SHP77 (cell line): Measurements from ENCODE around the gene ARHGAP26.

Experiments
- DNase-seq, 2 experiments: peaks; one replicate each; lab custom pipeline; 2025; lab: John Stamatoyannopoulos, UW

ARHGAP26 gene

DNA sequence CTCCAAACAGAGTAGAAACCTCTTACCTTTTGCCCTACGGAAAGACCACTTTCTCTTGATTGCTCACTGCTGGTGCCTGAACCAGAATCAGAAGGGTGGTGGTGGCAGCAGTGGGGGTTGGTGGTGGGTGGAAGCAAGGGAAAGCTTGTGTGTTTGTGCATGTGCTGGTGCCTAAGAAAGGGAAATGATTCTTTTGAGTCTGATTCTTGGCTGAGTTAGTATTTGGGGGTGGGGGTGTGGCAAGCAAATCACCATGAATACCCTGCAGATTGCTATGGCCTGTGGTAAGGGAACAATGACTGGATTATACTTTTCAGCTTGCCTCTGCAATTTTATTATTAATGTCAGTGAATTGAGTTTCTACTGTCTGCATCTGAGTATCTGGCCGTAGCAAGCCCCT, 106.6 kb downstream of the ARHGAP26 start:
- DNase-seq: no peak

DNA sequence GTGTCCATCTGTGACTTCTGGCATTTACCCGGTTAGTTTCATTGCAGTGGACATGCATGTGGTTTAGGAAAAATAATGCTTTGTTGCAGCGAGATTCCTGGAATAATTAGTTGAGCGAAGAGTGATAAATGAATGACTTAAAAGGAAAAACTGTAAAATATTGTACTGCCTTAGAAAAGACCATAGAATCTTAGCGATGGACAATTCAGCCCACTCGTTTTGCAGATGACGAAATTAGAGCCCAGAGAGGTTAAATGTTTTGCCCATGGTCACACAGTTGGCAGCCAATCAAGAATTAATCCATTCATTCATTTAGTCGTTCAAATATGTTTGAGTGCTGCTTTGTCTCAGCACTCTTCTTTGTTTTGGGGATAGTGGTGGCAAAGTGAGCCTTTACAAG, 107.9 kb downstream of the ARHGAP26 start:
- no peak for DNase-seq

DNA sequence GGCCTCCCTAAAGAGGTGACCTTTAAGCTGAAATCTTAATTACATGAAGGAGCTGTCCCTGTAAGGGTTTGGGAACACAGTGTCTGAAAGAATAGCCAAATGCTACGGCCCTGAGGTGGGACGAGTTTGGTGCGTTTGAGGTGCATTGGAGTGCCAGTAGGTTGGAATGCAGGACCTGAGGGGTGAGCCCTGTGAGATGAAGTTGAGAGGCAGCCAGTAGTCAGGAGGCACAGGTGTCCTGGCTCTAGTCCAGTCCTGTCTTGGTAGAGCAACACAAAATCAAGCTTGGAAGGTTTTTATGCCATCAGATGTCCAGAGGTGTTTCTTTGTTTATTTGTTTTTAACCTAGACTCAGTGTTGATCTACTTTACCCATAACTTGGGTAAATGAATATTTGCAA, 108.5 kb downstream of the ARHGAP26 start:
- DNase-seq: no peak

DNA sequence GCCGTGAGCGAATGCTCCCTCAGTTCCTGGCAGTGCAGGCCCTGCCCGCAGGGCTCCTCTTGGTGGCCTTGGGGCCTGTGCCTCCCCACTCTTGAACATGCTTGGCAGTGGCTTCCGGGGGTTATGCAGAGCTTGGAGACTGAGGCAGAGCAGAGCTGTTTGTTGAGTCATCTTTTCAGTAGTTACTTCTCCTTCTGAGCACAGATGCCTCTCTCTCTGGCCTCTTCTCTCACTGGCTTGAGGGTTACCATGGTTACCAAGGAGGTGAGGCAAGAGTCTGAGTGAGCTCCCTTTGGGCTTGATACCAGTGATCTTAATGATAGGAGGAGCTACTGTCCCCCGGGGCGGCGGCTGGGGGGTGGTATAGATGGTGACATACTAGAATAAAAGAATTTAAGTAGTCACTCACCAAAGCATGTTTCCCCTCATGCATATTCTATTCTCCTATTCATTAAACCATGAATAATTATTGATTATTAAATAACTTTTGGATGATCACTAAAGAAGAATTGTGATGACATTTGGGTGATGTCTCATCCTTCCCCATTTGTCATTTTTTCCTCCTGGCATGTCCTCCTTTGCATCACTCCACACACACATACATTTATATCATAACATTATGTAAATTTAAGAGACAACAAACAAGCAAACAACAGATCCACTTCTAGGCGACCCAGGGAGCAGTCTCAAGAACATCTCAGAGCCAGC, 111.1 kb downstream of the ARHGAP26 start:
- DNase-seq: no peak

DNA sequence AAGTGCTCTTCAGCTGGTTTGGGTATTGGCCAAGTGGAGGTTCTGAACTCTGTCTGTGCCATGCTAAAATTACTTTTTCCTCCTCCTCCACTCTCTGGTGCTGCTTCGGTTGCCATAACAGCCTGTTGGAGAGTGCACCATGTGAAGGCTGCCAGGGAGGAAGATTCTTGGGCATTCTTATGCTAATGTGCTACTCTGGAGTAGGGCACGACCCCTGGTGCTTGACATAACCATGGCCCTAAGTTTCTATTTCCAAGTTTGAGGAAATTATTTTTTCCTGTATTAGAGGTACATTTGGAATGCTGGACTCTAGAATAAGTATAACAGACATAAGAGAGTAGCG, 111.6 kb downstream of the ARHGAP26 start:
- no peak for DNase-seq

DNA sequence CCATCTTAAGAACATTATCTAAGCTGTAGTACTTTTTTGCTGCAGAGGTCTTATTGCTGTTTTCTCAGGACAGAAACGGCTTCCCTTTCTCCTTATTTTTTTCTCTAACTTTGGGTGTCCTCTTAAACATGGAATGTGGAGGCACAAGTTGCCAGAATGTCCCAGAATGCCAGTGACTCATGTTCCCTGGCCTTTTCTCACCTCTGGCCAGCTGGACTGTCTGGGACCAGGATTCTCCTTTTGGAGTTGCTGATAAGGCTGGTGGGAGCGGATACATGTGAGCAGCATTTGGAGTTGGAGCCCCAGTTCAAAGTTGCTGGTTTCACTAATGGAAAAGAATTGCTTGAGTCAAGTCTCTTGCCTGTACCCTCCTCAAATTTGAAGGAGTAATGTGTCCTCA, 112.8 kb downstream of the ARHGAP26 start:
- no peak for DNase-seq

DNA sequence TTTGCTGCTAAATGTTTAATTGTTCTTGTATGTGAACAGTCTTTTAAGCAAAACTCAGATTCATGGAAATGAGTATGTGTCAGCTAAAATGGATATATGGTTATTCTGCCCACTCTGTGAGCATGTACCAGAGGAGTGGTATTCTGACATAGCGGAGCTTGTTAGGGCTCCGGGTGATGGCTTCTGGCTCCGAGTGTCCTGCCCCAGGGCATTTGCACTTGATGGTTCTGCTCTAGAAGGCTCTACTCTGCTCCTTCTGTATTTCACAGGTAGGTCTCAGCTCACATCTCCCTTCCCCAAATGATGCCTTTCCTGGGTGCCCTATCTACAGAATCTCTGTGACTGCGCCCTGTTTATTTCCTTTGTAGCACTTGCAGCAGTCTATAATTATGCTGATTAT, 113.3 kb downstream of the ARHGAP26 start:
- no peak for DNase-seq

DNA sequence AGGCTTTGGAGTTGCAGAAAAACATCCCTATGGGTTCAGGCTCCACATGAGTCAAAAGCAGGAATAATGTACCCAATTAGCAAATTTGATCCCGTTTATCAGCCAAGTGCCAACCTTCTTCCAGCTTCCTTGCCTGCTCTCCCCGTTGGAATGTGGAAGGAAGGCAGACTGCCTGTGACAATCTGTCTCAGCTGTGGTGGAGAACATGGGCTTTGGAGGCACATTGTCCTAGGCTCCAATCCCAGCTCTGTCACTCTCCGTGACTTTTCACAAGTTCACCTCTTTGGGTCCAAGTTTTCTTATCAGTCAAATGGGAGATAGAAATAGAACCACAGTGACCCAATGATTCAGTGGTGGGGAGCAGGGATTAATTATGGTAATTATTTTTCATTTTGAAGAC, 113.9 kb downstream of the ARHGAP26 start:
- DNase-seq: no peak

DNA sequence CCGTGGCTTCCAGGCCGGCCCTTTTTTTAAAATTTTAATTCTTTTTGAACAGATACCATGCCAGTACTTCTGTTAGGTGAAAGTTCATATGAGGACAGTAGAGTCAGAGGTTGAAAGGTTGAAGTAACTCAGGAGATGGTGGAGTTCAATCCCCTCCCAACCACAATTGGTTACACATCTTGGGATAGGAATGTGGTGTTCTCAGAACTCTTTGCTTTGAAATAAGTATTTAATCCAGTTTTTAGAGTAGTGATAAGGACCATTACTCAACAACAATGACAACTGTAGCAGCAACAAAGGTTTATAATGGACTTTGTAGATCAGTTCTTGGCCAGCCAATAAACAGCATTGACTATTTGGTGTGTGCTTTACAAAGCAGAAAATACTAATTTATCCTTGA, 116.0 kb downstream of the ARHGAP26 start:
- DNase-seq: no peak

DNA sequence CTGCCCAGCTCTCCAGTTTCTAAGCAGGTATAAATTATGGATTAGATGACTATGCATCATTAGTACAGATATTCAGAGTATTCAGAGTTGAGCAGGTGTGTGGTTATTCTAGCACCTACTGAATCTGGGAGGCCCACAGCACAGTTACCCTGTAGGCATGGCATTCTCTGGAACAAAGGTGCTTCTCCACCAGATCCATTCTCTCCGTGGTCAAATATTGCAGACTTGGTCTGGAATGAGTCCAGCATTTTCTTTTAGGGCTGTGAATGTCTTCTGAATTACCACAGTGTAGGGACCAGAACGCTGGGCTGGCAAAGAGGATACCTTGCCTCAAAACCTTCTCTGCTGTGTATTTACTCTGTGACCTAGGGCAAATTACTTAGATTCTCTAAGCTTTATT, 116.8 kb downstream of the ARHGAP26 start:
- DNase-seq: no peak

DNA sequence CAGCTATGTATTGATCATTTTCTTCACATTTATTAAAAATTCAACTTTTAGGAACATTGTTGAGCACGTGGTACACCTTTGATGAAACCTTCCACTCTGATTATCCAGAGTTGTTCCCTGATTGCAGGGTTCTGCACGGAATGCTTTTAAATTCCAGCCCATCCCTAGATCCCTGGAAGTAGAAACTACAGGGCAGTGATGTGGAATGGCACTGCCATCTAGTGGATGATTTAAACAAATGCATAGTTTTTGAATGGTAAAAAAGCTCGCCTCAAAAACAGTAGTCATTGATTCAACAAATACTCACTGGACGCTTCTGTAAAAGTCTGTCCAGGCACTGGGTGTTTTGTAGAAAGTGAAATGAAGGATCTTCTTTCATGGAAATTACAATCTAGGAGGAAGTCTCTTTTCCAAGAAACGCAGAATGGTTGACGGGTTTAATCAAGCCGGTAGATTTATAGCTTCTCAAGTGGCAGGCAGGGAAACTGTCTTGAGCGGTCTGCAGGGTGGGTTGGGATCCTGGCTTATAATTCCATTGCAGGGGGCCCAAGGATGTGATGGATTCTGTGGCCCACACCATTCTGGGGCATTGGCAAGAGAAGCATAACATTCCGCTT, 118.4 kb downstream of the ARHGAP26 start:
- peak; percentile 30 to 32 for DNase-seq

DNA sequence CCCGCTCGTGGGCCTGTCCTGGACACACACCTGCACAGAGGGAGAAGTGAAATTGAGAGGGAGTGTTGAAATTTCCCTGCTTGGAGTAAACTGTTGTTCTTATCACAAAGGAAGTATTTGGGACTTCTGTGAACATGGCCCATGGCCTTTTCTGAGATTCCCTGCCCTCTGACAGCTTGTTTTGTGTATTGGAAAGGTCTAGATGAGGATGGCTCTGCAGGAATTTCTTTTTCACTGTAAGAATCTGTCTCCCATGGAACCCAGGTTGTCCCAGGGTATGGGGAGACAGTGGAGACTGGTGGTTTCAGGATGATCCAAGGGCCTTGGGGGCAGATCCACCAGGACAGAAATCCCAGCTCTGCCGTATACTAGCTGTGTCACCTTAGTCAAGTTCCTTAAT, 121.8 kb downstream of the ARHGAP26 start:
- DNase-seq: no peak

DNA sequence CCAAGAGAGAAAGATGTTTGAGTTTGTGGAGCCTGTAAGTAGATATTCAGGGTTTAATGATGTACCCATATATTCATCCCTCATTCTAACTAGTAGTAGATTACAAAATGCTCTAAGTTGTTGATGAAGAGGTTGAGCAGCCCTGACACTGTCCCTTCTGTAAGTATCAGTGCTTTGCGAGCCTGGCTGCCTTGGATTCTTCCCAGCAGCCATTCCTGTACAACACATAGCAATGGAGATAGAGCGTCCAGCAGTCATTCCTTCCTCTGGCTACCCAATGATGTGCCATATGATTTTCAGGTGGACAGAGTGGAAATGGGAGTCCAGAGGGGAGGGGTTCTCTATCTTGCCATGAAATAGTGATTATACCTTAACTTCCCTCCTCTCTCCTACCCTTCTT, 124.1 kb downstream of the ARHGAP26 start:
- DNase-seq: no peak

DNA sequence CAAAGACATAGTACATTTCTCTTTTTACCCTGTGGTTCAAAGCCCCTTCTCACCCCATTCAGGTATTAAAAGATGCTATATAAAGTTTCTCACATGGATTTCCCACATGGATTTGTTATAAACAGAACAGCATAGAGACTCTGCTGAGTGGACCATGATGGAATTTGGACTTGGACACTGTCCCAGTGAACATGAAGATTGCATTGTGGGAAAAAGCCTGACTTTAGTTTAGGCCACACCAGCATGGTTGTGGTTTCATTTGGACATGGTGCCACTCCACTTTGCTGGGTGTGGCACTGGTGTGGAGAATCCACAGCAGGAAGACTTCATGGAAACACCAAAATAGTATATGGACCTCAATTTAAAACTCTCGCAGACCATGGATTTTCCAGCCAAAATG, 124.6 kb downstream of the ARHGAP26 start:
- no peak for DNase-seq

DNA sequence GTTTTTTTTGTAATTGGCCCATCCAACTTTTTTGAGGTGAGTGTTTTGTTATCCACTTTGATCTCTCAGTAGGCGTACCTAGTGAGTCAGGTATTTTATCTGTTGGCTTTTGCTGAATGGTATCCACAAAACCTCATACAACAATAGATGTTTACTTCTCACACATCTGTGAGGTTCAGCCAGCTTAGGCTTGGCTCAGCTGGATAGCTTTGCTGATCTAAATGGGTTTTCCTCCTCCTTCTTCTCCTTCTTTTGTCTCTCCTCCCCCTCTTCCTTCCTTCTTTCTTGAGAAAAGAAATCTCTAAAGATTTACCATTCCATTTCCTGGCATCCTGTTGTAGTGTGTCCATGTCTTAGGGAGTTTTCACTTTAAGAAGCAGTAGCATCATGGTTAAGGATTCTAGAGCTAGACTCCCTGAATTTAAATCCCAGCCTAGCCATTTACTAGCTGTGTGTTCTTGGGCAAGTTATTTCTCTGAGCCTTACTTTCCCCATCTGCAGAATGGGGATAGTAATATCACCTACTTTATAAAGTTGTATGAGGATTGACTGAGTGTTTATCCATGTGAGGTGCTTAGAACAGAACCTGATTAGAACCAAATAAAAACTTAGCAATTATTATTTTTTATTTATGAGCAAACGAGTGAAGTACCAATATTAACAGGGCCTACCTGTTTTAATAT, 126.3 kb downstream of the ARHGAP26 start:
- DNase-seq: no peak

DNA sequence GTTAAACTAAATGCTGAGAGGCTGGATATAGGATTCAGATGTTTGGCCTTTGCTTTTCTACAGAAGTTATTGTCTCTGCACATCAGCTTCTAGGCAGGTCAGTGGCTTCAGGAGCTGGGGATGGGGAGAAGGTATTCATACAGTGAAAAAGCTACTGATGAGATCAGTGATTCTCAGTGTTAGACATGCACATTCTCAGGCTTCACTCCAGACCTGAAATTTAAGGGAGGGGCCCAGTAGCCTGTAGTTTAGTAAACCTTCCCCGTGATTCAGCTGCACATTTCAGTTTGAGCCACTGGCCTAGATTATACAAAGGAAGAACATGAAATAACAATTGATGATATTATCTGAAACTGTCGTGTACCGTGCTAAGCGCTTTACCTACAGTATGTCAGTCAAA, 127.2 kb downstream of the ARHGAP26 start:
- no peak for DNase-seq

DNA sequence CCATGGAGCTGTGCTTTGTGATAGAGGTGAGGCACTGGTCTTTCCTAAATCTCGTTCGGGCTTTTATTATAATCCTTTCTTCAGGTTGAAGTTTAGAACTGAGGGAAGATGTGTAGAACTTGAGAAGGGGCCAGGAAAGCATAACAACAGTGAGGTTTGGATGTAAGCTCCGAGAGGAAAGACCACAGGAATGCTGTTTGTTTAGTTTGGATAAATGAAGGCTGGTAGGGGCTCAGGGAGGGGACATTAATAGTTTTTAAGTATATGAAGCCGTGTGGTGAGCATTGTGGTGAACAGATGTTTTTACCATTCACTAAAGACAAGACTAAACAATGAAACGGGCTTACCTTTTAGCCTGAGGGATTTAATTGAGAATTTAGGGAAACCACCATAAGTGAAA, 130.8 kb downstream of the ARHGAP26 start:
- DNase-seq: no peak

DNA sequence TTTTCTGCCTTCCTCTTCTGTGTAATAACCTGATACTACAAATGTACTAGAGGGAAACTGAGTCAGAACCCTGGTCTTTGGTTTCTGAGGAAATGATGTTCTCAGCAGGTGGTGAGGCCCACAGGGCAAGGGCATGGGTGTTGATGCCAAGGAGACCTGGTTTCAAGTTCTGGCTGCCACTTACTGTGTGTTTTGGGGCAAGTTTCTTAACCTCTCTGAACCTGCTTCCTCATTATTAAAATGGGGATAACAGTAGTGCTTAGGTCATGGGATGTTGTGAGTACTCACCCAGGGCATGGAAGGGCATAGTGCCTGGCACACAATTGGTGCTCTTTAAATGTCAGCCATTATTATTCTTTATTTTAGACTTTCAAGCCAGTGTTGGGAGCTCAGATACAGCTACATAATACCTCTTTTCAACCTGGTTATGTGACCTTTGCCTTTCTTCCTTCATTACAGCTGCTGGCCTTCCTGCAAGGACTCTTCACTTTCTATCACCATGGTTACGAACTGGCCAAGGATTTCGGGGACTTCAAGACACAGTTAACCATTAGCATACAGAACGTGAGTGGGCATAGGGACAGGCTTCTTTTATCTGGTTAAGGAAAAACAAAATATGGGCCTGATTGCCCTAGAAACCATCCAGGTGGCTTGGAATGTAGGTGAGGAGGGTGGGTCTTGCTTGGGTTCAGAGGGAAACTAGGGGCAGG, 131.5 kb downstream of the ARHGAP26 start:
- no peak for DNase-seq

DNA sequence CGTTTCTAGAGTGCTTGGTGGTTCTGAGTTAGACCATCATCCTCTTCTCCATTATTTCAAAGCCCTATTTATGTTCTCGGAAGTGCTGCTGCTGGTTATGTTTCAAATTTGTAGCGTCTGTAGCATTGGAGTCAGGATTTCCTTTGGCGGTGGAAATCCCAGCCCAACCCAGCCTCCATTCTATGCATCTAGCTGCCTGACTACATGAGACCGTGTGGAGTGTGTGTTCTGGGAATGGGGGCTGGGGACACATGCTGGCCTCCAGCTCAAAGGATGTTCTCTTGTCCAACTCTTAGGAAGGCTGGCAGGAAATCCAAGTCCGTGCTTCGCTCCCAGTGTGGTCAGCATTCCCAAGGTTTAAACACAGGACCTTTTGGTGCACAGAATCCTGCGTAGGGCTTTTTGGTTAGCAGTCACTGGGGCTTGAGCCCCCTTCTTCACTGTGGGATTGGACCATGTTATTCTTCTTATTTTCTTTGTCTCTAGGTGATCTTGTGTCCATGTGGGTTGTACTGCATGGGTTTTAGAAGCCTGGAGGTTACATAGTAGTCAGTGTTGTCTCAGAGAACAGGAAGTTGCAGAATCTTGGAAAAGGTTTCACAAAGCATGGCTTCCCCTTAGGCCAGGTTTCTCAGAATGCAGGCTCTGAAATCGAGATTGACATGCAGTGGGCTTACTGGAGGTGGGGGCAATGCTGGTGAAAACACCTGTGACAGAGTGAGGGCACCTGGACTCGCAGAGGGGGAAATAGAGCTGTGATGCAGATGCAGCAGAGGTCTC, 132.2 kb downstream of the ARHGAP26 start:
- DNase-seq: no peak

DNA sequence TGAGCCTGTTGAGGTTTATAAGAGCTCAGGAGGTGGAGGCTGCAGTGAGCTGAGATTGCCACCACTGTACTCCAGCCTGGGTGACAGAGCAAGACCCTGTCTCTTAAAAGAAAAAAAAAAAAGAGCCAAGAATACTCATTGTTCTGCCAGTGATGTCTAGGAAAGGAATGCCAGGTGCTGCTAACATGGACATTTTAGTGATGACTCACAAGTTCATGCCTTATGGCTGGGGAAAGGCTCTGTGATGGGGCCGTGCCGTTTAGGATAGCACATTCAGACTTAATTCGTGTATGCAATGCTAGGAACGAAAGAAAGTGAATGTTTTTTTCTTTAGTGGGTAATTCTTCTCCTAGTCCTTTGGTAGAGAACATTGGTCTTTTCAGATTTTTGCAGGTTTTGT, 134.2 kb downstream of the ARHGAP26 start:
- no peak for DNase-seq

DNA sequence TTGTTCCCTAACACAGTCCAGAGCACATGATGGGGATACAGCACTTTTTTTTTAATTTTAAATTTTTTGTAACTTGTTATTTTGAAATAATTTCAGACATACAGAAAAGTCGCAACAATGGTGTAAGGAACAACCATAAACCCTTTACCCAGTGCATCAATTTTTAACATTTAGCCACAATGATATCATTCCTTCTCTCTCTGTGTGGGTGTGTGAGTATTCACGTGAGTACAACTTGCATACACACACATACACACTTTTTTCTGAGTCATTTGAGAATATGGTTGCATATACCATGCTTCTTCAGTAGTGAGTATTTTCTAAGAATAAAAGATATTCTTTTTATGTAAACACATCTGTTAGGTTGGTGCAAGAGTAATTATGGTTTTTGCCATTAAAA, 135.2 kb downstream of the ARHGAP26 start:
- no peak for DNase-seq
